Activated CD8-positive, alpha-beta memory T cell treated with anti-CD3 and anti-CD28 coated beads for 1 hour (primary cell): ENCODE data around the gene LTA.

Experiments used
- DNase-seq, 2 donors: peaks; one replicate each; pipeline ENCODE4 v3.0.0-alpha.2; 2020; ENCODE audit warnings: low read depth in 1 of 2; ENCODE audit errors: extremely low read depth in 1 of 2

Gene LTA

DNA sequence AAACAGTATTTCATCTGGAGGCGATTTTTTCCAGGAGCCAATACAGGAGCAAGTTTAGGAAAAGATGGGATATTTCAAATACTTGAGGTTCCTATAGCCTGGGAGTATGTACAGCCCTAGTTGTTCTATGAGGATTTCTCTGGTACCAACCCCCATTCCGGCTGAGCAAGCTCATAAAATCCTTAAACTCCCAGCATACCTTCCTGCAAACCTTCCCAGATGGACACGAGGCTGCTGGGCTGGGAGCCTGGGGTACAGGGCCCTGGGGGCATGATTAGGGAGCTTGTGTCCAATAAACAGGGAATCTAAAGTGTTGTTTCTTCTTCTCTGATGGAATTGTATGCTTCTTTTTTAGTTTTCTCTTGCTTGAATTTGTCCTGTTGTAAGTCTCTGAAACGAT, 49.9 kb downstream of the LTA start:
- no peak for DNase-seq

DNA sequence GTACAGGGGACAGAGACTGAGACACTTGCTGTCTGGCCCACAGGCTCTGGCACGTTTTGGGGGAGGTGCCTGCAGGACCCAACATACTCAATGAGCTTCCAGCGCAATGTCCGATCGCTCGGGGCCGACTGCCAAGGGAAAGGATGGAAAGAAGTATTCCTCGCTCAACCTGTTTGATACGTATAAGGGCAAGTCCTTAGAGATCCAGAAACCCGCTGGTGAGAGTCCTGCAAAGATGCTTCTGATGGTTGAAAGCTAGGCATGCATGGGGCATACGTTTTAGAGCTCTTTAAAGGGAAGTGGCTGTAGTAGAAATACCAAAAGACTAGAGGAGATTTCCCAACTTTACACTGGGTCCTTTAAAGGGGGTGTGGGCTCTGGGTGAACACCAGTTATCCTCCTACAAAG, 50.6 kb downstream of the LTA start:
- no peak for DNase-seq
